HepG2 (cell line): ENCODE measurements around the gene EFCAB8. TPM values are rescaled to one million over a fixed set of nuclear protein-coding genes. Genes with fewer than 3 reads are reported as not detected.

Source experiments
- FOXA3 ChIP-seq: IDR thresholded peaks from 2 replicates; pipeline ENCODE4 v1.6.1; 2016; ENCODE audit warnings: missing genetic modification reagents, missing compliant biosample characterization
- FOXC1 ChIP-seq: sonication (generic); formaldehyde crosslinking; IDR thresholded peaks from 2 replicates; pipeline ENCODE4 v1.8.0; 2022; ENCODE audit warnings: mild to moderate bottlenecking, missing genetic modification reagents, borderline replicate concordance
- FOXP4 ChIP-seq: sonication (generic); formaldehyde crosslinking; IDR thresholded peaks from 2 replicates; pipeline ENCODE4 v1.4.0; 2020; ENCODE audit warnings: missing genetic modification reagents
- MEIS1 ChIP-seq: sonication (generic); formaldehyde crosslinking; IDR thresholded peaks from 2 replicates; pipeline ENCODE4 v1.9.0; 2021; ENCODE audit warnings: mild to moderate bottlenecking, missing genetic modification reagents, moderate library complexity, borderline replicate concordance
- MYPOP ChIP-seq: sonication (generic); formaldehyde crosslinking; IDR thresholded peaks from 2 replicates; pipeline ENCODE4 v1.8.1; 2023; ENCODE audit warnings: mild to moderate bottlenecking, moderate library complexity, missing genetic modification reagents
- SP4 ChIP-seq: sonication (generic); formaldehyde crosslinking; IDR thresholded peaks from 2 replicates; pipeline ENCODE4 v1.8.1; 2023; ENCODE audit warnings: mild to moderate bottlenecking, missing genetic modification reagents
- THAP7 ChIP-seq: sonication (generic); formaldehyde crosslinking; IDR thresholded peaks from 2 replicates; pipeline ENCODE4 v1.8.1; 2023; ENCODE audit warnings: mild to moderate bottlenecking, missing genetic modification reagents
- ZNF101 ChIP-seq: sonication (generic); formaldehyde crosslinking; IDR thresholded peaks from 2 replicates; pipeline ENCODE4 v1.4.0; 2020; ENCODE audit warnings: mild to moderate bottlenecking, low read depth, missing genetic modification reagents, borderline replicate concordance
- ZNF251 ChIP-seq: sonication (generic); formaldehyde crosslinking; IDR thresholded peaks from 2 replicates; pipeline ENCODE4 v1.9.0; 2021; ENCODE audit warnings: mild to moderate bottlenecking, missing genetic modification reagents
- ZNF512B ChIP-seq: sonication (generic); formaldehyde crosslinking; IDR thresholded peaks from 2 replicates; pipeline ENCODE4 v1.5.1; 2020; ENCODE audit warnings: missing genetic modification reagents, mild to moderate bottlenecking, borderline replicate concordance
- ZNF674 ChIP-seq: sonication (generic); formaldehyde crosslinking; IDR thresholded peaks from 2 replicates; pipeline ENCODE4 v1.5.0; 2020; ENCODE audit warnings: low read depth, mild to moderate bottlenecking, missing genetic modification reagents
- ZNF770 ChIP-seq: sonication (generic); formaldehyde crosslinking; IDR thresholded peaks from 2 replicates; pipeline ENCODE4 v1.5.0; 2020; ENCODE audit warnings: mild to moderate bottlenecking, missing genetic modification reagents
- ZNF883 ChIP-seq: sonication (generic); formaldehyde crosslinking; IDR thresholded peaks from 2 replicates; pipeline ENCODE4 v1.5.1; 2020; ENCODE audit warnings: mild to moderate bottlenecking, missing genetic modification reagents; ENCODE audit errors: not compliant biosample characterization
- polyA plus RNA-seq, 8 experiments: library from polyadenylated mRNA; depleted of rRNA in 3 of 8; stranded (reverse) in 7 of 8; unstranded in 1 of 8; fragments of >200 nt; fragmentation: Illumina TruSeq in 4 of 8; extraction: Trizol in 4 of 8; gene quantifications; 2 replicates each; pipeline versions ENCODE4 v1.2.1 to v1.2.3, GENCODE V29; 2011 to 2016; ENCODE audit warnings: low read depth in 4 of 8, missing spikeins in 1 of 8, mixed read lengths in 1 of 8; ENCODE audit not compliant: insufficient read depth in 1 of 8
- total RNA-seq, 5 experiments: library from RNA; depleted of rRNA; stranded (reverse); fragments of >200 nt; fragmentation: Illumina TruSeq; extraction: Trizol; gene quantifications; 2 replicates each; pipeline ENCODE4 v1.2.3, GENCODE V29; 2016; ENCODE audit warnings: low read depth in 1 of 5

EFCAB8 gene
- total and polyA plus RNA-seq, 2 of the 13 experiments (the other 11 are each of a cell fraction or from before 2014, with no cell fraction given) = 0.15 to 0.22 TPM

GRCh38 chr20:33010674-33011449, 152.1 kb downstream of the EFCAB8 start (continued):
- TF ChIP-seq ZNF770 (CRISPR knock-in tag) (no peak), MYPOP (no peak), ZNF512B (CRISPR knock-in tag) (no peak), MEIS1 (no peak), ZNF251 (no peak), THAP7 (peak; percentile 54; the same call in 1 of the 2 replicates), ZNF101 (CRISPR knock-in tag) (no peak), SP4 (CRISPR knock-in tag) (no peak), FOXP4 (CRISPR knock-in tag) (no peak), FOXA3 (CRISPR knock-in tag) (no peak), ZNF883 (no peak), FOXC1 (no peak), ZNF674 (CRISPR knock-in tag) (no peak)
